ENCODE results near the gene RABGAP1. TPM values are rescaled to one million over a fixed set of nuclear protein-coding genes. Genes with fewer than 3 reads are reported as not detected.

Gene RABGAP1
- polyA plus RNA-seq, 1 donor, result 38.3 TPM

Other genes starting within 250 kb of the RABGAP1 start
- gene OR1L4, start 217.0 kb upstream of the RABGAP1 start, polyA plus RNA-seq, result not detected
- gene OR1L6, start 198.7 kb upstream of the RABGAP1 start, polyA plus RNA-seq, result not detected
- gene OR5C1, start 152.1 kb upstream of the RABGAP1 start, polyA plus RNA-seq, result not detected
- gene OR1K1, start 140.9 kb upstream of the RABGAP1 start, polyA plus RNA-seq, result not detected
- gene PDCL, start 112.4 kb upstream of the RABGAP1 start, polyA plus RNA-seq, result 19.0 TPM
- 27.1 TPM for gene RC3H2, start 35.7 kb upstream of the RABGAP1 start, polyA plus RNA-seq
- 11.6 TPM for gene ZBTB6, start 27.7 kb upstream of the RABGAP1 start, polyA plus RNA-seq
- 11.4 TPM for gene ZBTB26, start 9.5 kb upstream of the RABGAP1 start, polyA plus RNA-seq
- 0.24 TPM for gene GPR21, start 92.6 kb downstream of the RABGAP1 start, polyA plus RNA-seq